Prostate gland (tissue), 2 donors: Measurements from ENCODE around the gene MIOS.

Experiments
- CTCF ChIP-seq, 4 experiments: fragments of 200-600 bp in 2 of 4; fragments of 450-650 bp in 2 of 4; sonication (generic) in 2 of 4; IDR thresholded peaks; 1 replicate in 3 of 4; 2 replicates in 1 of 4; pipeline ENCODE4 v1.5.1; 2016 to 2019; ENCODE audit warnings: antibody characterized with exemption in 4 of 4, mild to moderate bottlenecking in 2 of 4, moderate library complexity in 2 of 4
- POLR2AphosphoS5 ChIP-seq: sonication (generic); formaldehyde crosslinking; IDR thresholded peaks from one replicate; pipeline ENCODE4 v1.6.1; 2017; ENCODE audit warnings: antibody characterized with exemption

- no peak for TF ChIP-seq POLR2AphosphoS5
- TF ChIP-seq CTCF (IDR thresholded peaks at IDR 0.05) = no peak
Observed at GRCh38 chr7:7579638-7580037, 13.0 kb downstream of the MIOS start.
